ENCODE data around the gene HSF2BP. TPM values are rescaled to one million over a fixed set of nuclear protein-coding genes. Genes with fewer than 3 reads are reported as not detected.

HSF2BP gene
- total RNA-seq, 1 experiment from 2014 or later = 1.5 TPM

GRCh38 chr21:43645136-43645891 lies 14.0 kb downstream of the HSF2BP start:
- H2BK5ac ChIP-seq (ENCODE audit: insufficient read length, low read length) = no peak overlapping the region
- Mint-ChIP-seq H3K4me3 (no peak overlapping the region), H3K4me1 (peaks cover 12 to 18% of the 10 kb centered on the region in 2 experiments), H3K27me3 (ENCODE audit: low read depth) (no peaks in the 10 kb centered on the region; the same call in 1 of the 2 replicates), H3K27ac (peak overlapping the region in 1 of 3 experiments; percentile 43; a peak in 1 of 7 replicates), H3K9me3 (no peaks in the 10 kb centered on the region), H3K36me3 (ENCODE audit: insufficient read depth in 1 of 3, low read depth in 3 of 3) (no peaks in the 10 kb centered on the region)
- no peak overlapping the region for H4K5ac ChIP-seq (ENCODE audit: insufficient read length, low read depth, low read length)
- no peak overlapping the region for H2BK15ac ChIP-seq (ENCODE audit: low read depth, low read length)
- no peaks in the 10 kb centered on the region for H3K79me2 ChIP-seq (ENCODE audit: insufficient read depth, low read length)
- H3K9me3 ChIP-seq (ENCODE audit: control insufficient read depth, low read depth, low read length) = no peaks in the 10 kb centered on the region
- H3K23me2 ChIP-seq (ENCODE audit: insufficient read length, low read depth, low read length, poor library complexity, severe bottlenecking) = no peaks in the 10 kb centered on the region
- no peak overlapping the region for H2BK120ac ChIP-seq (ENCODE audit: low read depth, low read length, poor library complexity, severe bottlenecking)
- H3K9ac ChIP-seq (ENCODE audit: extremely low read depth, insufficient read length, low read length) = no peak overlapping the region
- H3K18ac ChIP-seq (ENCODE audit: insufficient read length, low read depth, low read length) = no peak overlapping the region
- H3K23ac ChIP-seq (ENCODE audit: insufficient read length, low read depth, low read length) = no peak overlapping the region
- no CpG with 5 or more reads among the region's 12 CpGs for WGBS (ENCODE audit: extremely low coverage, insufficient read length, low lambda C conversion rate)
- no peak overlapping the region for H2BK12ac ChIP-seq (ENCODE audit: insufficient read length, low read depth, low read length)
- no peaks in the 10 kb centered on the region for H4K20me1 ChIP-seq (ENCODE audit: control insufficient read depth, insufficient read depth, insufficient read length)
- H4K91ac ChIP-seq (ENCODE audit: insufficient read length, low read depth, low read length) = no peak overlapping the region
- H3K4me1 ChIP-seq (ENCODE audit: insufficient read depth, low read length) = no peaks in the 10 kb centered on the region
- peak; percentile 49 for DNase-seq
- no peaks in the 10 kb centered on the region for H3K27me3 ChIP-seq (ENCODE audit: insufficient read depth, low read length)
- no peaks in the 10 kb centered on the region for H3K79me1 ChIP-seq (ENCODE audit: insufficient read depth, low read depth, low read length, poor library complexity, severe bottlenecking)
- no peak overlapping the region for H4K8ac ChIP-seq (replicated peaks; ENCODE audit: insufficient read length, low read depth, low read length)
- H3K4me2 ChIP-seq (ENCODE audit: insufficient read depth, insufficient read length, low read length) = no peak overlapping the region
- H3K14ac ChIP-seq (ENCODE audit: insufficient read depth, low read length) = no peak overlapping the region
- H2AK5ac ChIP-seq (ENCODE audit: insufficient read length, low read length) = no peak overlapping the region
- H3K27ac ChIP-seq (ENCODE audit: insufficient read length, low read depth, low read length) = no peak overlapping the region
- no peak overlapping the region for H3T11ph ChIP-seq (ENCODE audit: low read length)
- H2BK20ac ChIP-seq (ENCODE audit: low read depth, low read length, poor library complexity, severe bottlenecking) = no peak overlapping the region
- no peak overlapping the region for H2AFZ ChIP-seq (ENCODE audit: low read length)
- no peak overlapping the region for H3K56ac ChIP-seq (ENCODE audit: insufficient read length, low read depth, low read length)
- TF ChIP-seq CTCF (conservative IDR thresholded peaks at IDR 0.05) = peak; percentile 53
- no peak overlapping the region for H3K4ac ChIP-seq (ENCODE audit: low read depth, low read length)
